ENCODE results near the gene SPACDR.
"Not testable (repeated sequence)": the region's sequence is repeated elsewhere in the genome, so short reads cannot be mapped to it uniquely, and the experiment has no call there.

Gene SPACDR

GRCh38 chr7:100465702-100466311, 1.7 kb upstream of the SPACDR start:
- peak; percentile 50 for DNase-seq

GRCh38 chr7:100465299-100465698, 1.2 kb upstream of the SPACDR start:
- DNase-seq = no peak

- no peak for DNase-seq
These were observed 731 bp upstream of the SPACDR start for GRCh38 chr7:100464791-100465190.

GRCh38 chr7:100457033-100457432, 7.0 kb downstream of the SPACDR start:
- no peak for DNase-seq

GRCh38 chr7:100456562-100456961, 7.5 kb downstream of the SPACDR start:
- DNase-seq = no peak

GRCh38 chr7:100455206-100455605, 8.9 kb downstream of the SPACDR start:
- no peak for DNase-seq

GRCh38 chr7:100453854-100454253, 10.2 kb downstream of the SPACDR start:
- not testable (repeated sequence) for DNase-seq

GRCh38 chr7:100452513-100452912, 11.5 kb downstream of the SPACDR start:
- no peak for DNase-seq

GRCh38 chr7:100449190-100449795, 14.8 kb downstream of the SPACDR start:
- no peak for DNase-seq

- not testable (repeated sequence) for DNase-seq
These were observed 16.7 kb downstream of the SPACDR start for GRCh38 chr7:100447363-100447762.

- DNase-seq = no peak
These were observed 18.0 kb downstream of the SPACDR start for GRCh38 chr7:100446040-100446439.

- DNase-seq = no peak
These were observed 19.5 kb downstream of the SPACDR start for GRCh38 chr7:100444311-100445278.

GRCh38 chr7:100443096-100443840, 20.8 kb downstream of the SPACDR start:
- no peak for DNase-seq

- DNase-seq = no peak
These were observed 22.2 kb downstream of the SPACDR start for GRCh38 chr7:100441641-100442535.

GRCh38 chr7:100439244-100439643, 24.8 kb downstream of the SPACDR start:
- DNase-seq = not testable (repeated sequence)

- DNase-seq = not testable (repeated sequence)
These were observed 25.3 kb downstream of the SPACDR start for GRCh38 chr7:100438731-100439130.

- no peak for DNase-seq
These were observed 25.9 kb downstream of the SPACDR start for GRCh38 chr7:100438172-100438571.

- no peak for DNase-seq
These were observed 26.6 kb downstream of the SPACDR start for GRCh38 chr7:100437150-100438100.

GRCh38 chr7:100435401-100436304, 28.4 kb downstream of the SPACDR start:
- DNase-seq = peak; percentile 73

Measured in right kidney (tissue), 1 donor.